HEK293 (cell line): ENCODE data around the gene EFCAB6.

Experiments
- CTCF ChIA-PET: fragments of 350-600 bp; formaldehyde crosslinking; extraction: SDS; loops from one replicate; lab custom pipeline; 2021; ENCODE audit warnings: antibody characterized with exemption; lab: Yijun Ruan, JAX
- POLR2A ChIA-PET: fragments of 300-600 bp; formaldehyde crosslinking; extraction: SDS; loops from one replicate; lab custom pipeline; 2020; ENCODE audit warnings: antibody characterized with exemption, inconsistent platforms; lab: Yijun Ruan, JAX
- H3K27ac ChIP-seq: fragments of 200-500 bp; sonication (Bioruptor generic); 2 replicates; pipeline ENCODE4 v1.5.1; 2014; ENCODE audit warnings: low read depth, low read length, control low read depth, inconsistent platforms; ENCODE audit errors: extremely low read depth
- H3K36me3 ChIP-seq, 2 experiments: fragments of 200-500 bp in 1 of 2; sonication (Bioruptor generic) in 1 of 2; 1 replicate in 1 of 2; 2 replicates in 1 of 2; pipeline ENCODE4 v1.5.1; 2014 to 2017; ENCODE audit warnings: inconsistent platforms in 2 of 2, low read length in 2 of 2; ENCODE audit not compliant: control insufficient read depth in 2 of 2, insufficient read depth in 1 of 2
- H3K4me1 ChIP-seq: fragments of 200-500 bp; sonication (Bioruptor generic); 2 replicates; pipeline ENCODE4 v1.5.1; 2014; ENCODE audit warnings: mild to moderate bottlenecking, low read length, inconsistent platforms; ENCODE audit not compliant: control insufficient read depth, insufficient read depth
- H3K4me3 ChIP-seq: 2 replicates; pipeline ENCODE4 v1.5.1; 2011; ENCODE audit warnings: low read depth, mild to moderate bottlenecking, control low read depth, low read length, moderate library complexity
- H3K9me3 ChIP-seq: fragments of 200-500 bp; sonication (Bioruptor generic); 2 replicates; pipeline ENCODE4 v1.5.1; 2014; ENCODE audit warnings: low read depth, low read length, inconsistent platforms; ENCODE audit not compliant: control insufficient read depth, insufficient read depth
- EGR2 ChIP-seq: fragments of 450-650 bp; formaldehyde crosslinking; IDR thresholded peaks from 2 replicates; pipeline ENCODE4 v1.5.1; 2016; ENCODE audit warnings: low read depth, missing biosample characterization, missing genetic modification characterization
- ZBTB1 ChIP-seq: fragments of 450-650 bp; formaldehyde crosslinking; IDR thresholded peaks from 2 replicates; pipeline ENCODE4 v1.5.1; 2016; ENCODE audit warnings: missing biosample characterization, missing genetic modification characterization
- ZNF311 ChIP-seq: fragments of 450-650 bp; formaldehyde crosslinking; IDR thresholded peaks from 2 replicates; pipeline ENCODE4 v1.5.1; 2017; ENCODE audit warnings: missing biosample characterization, missing genetic modification characterization, borderline replicate concordance
- ZNF324 ChIP-seq: fragments of 450-650 bp; formaldehyde crosslinking; IDR thresholded peaks from 2 replicates; pipeline ENCODE4 v1.5.1; 2016; ENCODE audit warnings: missing biosample characterization, missing genetic modification characterization
- ZNF48 ChIP-seq: fragments of 450-650 bp; formaldehyde crosslinking; IDR thresholded peaks from 2 replicates; pipeline ENCODE4 v1.5.1; 2016; ENCODE audit warnings: missing biosample characterization, missing genetic modification characterization
- ZNF629 ChIP-seq: fragments of 450-650 bp; formaldehyde crosslinking; IDR thresholded peaks from 2 replicates; pipeline ENCODE4 v1.5.1; 2017; ENCODE audit warnings: missing biosample characterization, missing genetic modification characterization
- ZNF776 ChIP-seq: fragments of 450-650 bp; formaldehyde crosslinking; IDR thresholded peaks from 2 replicates; pipeline ENCODE4 v1.5.0; 2017; ENCODE audit warnings: missing biosample characterization, missing genetic modification characterization, borderline replicate concordance
- TF ChIP-seq, protein P1 (sequence below): fragments of 450-650 bp; formaldehyde crosslinking; IDR thresholded peaks from 2 replicates; pipeline ENCODE4 v1.5.0; 2017; ENCODE audit warnings: missing biosample characterization, missing genetic modification characterization, borderline replicate concordance
- TF ChIP-seq, protein P2 (sequence below): fragments of 450-650 bp; formaldehyde crosslinking; IDR thresholded peaks from 2 replicates; pipeline ENCODE4 v1.5.1; 2017; ENCODE audit warnings: missing biosample characterization, missing genetic modification characterization
- TF ChIP-seq, protein P3 (sequence below): sonication (generic); formaldehyde crosslinking; IDR thresholded peaks from 2 replicates; pipeline ENCODE4 v1.8.1; 2022; ENCODE audit warnings: mild to moderate bottlenecking, moderate library complexity, missing genetic modification reagents
- TF ChIP-seq, protein P4 (sequence below): fragments of 450-650 bp; formaldehyde crosslinking; IDR thresholded peaks from 2 replicates; pipeline ENCODE4; 2016; ENCODE audit warnings: missing biosample characterization, missing genetic modification characterization
- TF ChIP-seq, protein P5 (sequence below): fragments of 450-650 bp; formaldehyde crosslinking; IDR thresholded peaks from 2 replicates; pipeline ENCODE4 v1.5.1; 2016; ENCODE audit warnings: missing biosample characterization, missing genetic modification characterization
- TF ChIP-seq, protein P6 (sequence below): fragments of 450-650 bp; formaldehyde crosslinking; IDR thresholded peaks from 2 replicates; pipeline ENCODE4 v1.5.1; 2016; ENCODE audit warnings: missing biosample characterization, missing genetic modification characterization
- TF ChIP-seq, protein P7 (sequence below): fragments of 450-650 bp; formaldehyde crosslinking; conservative IDR thresholded peaks from 2 replicates; pipeline ENCODE4 v1.5.1; 2016; ENCODE audit warnings: low read depth, missing biosample characterization, missing genetic modification characterization

Gene EFCAB6

DNA sequence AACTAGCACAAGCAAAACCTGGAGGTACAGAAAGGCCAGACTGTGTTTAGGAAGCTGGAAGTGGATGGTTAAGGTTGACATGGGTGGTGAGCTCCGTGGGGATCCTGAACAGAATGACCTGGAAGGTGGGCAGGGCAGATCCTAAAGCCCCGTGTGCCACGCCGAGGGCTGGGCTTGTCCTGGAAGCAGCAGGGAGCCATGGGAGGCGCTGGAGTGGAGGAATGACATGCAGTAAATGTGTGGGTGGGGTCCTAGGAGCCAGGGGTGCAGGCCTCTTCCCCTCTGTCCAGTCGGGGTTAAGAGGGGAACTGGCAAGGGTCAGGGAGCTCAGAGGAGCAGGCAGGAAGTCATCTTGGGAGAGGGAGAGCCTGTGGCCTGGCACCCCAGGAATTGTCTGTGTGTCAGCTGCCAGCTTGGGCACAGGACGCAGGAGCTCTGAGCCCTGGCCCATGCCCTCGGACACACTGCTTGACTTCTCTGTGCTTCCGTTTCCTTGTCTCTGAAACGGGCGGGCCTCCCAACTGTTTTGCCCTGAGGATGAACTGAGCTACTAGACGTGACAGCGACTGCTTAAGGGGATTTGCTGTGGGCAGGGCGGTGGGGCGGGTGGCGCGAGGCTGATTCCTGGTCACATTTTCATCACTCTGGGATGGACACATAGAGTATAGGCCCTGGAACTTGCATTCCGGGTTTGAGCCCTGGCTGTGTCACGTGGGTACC, 324.6 kb downstream of the EFCAB6 start (continued):
- TF ChIP-seq, protein P1, sequence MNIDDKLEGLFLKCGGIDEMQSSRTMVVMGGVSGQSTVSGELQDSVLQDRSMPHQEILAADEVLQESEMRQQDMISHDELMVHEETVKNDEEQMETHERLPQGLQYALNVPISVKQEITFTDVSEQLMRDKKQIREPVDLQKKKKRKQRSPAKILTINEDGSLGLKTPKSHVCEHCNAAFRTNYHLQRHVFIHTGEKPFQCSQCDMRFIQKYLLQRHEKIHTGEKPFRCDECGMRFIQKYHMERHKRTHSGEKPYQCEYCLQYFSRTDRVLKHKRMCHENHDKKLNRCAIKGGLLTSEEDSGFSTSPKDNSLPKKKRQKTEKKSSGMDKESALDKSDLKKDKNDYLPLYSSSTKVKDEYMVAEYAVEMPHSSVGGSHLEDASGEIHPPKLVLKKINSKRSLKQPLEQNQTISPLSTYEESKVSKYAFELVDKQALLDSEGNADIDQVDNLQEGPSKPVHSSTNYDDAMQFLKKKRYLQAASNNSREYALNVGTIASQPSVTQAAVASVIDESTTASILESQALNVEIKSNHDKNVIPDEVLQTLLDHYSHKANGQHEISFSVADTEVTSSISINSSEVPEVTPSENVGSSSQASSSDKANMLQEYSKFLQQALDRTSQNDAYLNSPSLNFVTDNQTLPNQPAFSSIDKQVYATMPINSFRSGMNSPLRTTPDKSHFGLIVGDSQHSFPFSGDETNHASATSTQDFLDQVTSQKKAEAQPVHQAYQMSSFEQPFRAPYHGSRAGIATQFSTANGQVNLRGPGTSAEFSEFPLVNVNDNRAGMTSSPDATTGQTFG, result no peak
- no peak for TF ChIP-seq ZNF324 (tag by site-specific recombination)

DNA sequence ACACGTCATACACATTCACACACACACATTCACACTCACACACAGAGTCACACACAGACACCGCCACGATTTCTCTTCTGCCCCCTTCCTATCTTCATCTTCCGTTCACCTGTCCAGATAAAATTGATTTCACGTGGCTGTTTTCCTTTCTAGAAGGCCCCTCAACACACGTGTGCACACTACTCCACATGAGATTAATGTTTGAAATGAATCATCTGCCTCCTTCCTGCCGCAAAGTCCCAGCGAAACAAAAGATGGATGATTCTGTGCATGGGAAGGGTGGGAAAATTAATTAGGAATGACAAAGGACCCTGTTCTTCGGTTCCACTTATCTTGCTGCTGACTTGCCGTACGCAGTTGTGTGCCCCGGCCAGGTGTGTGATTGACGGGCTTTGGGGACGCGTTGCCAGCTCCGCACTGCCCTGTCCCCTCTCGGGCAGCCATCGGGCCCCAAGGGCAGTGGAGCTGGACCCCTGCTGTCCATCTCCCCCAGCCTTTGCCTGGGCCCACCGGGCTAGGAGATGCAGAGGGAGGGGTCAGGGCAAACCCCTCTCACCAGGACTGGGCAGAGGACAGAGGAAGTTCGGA, 326.5 kb downstream of the EFCAB6 start:
- Histone ChIP-seq H3K36me3 (no peaks in the 10 kb centered on the region), H3K4me3 (no peak overlapping the region), H3K27ac (no peak overlapping the region)
- ChIA-PET POLR2A (no interaction called here), CTCF (interaction anchor here (0.6 kb wide), 1 partner anchor 1891 kb away, joined by 3 read pairs; no protein-coding TSS in a partner anchor)
- TF ChIP-seq, protein P2, sequence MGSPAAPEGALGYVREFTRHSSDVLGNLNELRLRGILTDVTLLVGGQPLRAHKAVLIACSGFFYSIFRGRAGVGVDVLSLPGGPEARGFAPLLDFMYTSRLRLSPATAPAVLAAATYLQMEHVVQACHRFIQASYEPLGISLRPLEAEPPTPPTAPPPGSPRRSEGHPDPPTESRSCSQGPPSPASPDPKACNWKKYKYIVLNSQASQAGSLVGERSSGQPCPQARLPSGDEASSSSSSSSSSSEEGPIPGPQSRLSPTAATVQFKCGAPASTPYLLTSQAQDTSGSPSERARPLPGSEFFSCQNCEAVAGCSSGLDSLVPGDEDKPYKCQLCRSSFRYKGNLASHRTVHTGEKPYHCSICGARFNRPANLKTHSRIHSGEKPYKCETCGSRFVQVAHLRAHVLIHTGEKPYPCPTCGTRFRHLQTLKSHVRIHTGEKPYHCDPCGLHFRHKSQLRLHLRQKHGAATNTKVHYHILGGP (tag by site-specific recombination), result no peak
- TF ChIP-seq, protein P3, sequence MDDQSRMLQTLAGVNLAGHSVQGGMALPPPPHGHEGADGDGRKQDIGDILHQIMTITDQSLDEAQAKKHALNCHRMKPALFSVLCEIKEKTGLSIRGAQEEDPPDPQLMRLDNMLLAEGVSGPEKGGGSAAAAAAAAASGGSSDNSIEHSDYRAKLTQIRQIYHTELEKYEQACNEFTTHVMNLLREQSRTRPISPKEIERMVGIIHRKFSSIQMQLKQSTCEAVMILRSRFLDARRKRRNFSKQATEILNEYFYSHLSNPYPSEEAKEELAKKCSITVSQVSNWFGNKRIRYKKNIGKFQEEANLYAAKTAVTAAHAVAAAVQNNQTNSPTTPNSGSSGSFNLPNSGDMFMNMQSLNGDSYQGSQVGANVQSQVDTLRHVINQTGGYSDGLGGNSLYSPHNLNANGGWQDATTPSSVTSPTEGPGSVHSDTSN (CRISPR knock-in tag), result no peak
- TF ChIP-seq, protein P4, sequence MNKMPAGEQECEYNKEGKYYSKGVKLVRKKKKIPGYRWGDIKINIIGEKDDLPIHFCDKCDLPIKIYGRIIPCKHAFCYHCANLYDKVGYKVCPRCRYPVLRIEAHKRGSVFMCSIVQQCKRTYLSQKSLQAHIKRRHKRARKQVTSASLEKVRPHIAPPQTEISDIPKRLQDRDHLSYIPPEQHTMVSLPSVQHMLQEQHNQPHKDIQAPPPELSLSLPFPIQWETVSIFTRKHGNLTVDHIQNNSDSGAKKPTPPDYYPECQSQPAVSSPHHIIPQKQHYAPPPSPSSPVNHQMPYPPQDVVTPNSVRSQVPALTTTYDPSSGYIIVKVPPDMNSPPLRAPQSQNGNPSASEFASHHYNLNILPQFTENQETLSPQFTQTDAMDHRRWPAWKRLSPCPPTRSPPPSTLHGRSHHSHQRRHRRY (tag by site-specific recombination), result no peak
- TF ChIP-seq ZNF311 (no peak), ZNF776 (tag by site-specific recombination) (no peak), EGR2 (tag by site-specific recombination) (no peak), ZBTB1 (no peak), ZNF629 (tag by site-specific recombination) (no peak), ZNF48 (tag by site-specific recombination) (no peak)
- TF ChIP-seq, protein P5, sequence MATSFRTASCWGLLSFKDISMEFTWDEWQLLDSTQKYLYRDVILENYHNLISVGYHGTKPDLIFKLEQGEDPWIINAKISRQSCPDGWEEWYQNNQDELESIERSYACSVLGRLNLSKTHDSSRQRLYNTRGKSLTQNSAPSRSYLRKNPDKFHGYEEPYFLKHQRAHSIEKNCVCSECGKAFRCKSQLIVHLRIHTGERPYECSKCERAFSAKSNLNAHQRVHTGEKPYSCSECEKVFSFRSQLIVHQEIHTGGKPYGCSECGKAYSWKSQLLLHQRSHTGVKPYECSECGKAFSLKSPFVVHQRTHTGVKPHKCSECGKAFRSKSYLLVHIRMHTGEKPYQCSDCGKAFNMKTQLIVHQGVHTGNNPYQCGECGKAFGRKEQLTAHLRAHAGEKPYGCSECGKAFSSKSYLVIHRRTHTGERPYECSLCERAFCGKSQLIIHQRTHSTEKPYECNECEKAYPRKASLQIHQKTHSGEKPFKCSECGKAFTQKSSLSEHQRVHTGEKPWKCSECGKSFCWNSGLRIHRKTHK (tag by site-specific recombination), result no peak
- TF ChIP-seq, protein P6, sequence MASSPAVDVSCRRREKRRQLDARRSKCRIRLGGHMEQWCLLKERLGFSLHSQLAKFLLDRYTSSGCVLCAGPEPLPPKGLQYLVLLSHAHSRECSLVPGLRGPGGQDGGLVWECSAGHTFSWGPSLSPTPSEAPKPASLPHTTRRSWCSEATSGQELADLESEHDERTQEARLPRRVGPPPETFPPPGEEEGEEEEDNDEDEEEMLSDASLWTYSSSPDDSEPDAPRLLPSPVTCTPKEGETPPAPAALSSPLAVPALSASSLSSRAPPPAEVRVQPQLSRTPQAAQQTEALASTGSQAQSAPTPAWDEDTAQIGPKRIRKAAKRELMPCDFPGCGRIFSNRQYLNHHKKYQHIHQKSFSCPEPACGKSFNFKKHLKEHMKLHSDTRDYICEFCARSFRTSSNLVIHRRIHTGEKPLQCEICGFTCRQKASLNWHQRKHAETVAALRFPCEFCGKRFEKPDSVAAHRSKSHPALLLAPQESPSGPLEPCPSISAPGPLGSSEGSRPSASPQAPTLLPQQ (tag by site-specific recombination), result no peak
- TF ChIP-seq, protein P7, sequence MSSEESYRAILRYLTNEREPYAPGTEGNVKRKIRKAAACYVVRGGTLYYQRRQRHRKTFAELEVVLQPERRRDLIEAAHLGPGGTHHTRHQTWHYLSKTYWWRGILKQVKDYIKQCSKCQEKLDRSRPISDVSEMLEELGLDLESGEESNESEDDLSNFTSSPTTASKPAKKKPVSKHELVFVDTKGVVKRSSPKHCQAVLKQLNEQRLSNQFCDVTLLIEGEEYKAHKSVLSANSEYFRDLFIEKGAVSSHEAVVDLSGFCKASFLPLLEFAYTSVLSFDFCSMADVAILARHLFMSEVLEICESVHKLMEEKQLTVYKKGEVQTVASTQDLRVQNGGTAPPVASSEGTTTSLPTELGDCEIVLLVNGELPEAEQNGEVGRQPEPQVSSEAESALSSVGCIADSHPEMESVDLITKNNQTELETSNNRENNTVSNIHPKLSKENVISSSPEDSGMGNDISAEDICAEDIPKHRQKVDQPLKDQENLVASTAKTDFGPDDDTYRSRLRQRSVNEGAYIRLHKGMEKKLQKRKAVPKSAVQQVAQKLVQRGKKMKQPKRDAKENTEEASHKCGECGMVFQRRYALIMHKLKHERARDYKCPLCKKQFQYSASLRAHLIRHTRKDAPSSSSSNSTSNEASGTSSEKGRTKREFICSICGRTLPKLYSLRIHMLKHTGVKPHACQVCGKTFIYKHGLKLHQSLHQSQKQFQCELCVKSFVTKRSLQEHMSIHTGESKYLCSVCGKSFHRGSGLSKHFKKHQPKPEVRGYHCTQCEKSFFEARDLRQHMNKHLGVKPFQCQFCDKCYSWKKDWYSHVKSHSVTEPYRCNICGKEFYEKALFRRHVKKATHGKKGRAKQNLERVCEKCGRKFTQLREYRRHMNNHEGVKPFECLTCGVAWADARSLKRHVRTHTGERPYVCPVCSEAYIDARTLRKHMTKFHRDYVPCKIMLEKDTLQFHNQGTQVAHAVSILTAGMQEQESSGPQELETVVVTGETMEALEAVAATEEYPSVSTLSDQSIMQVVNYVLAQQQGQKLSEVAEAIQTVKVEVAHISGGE, result no peak
- TF ChIP-seq, all 188 proteins: peak for 0
- Histone ChIP-seq H3K9me3 (no peaks in the 10 kb centered on the region), H3K4me1 (no peaks in the 10 kb centered on the region)
